Left colon (tissue), 2 donors: Measurements from ENCODE around the gene SEMA6C. TPM values are rescaled to one million over a fixed set of nuclear protein-coding genes. Genes with fewer than 3 reads are reported as not detected.

Source experiments
- total RNA-seq, 2 donors: library from RNA; stranded (reverse); fragmentation: NEBNext Ultra II Directional; extraction: Animal tissue kit (Norgen Biotek cat#: 25700); gene quantifications; one replicate each; pipeline ENCODE4 v1.2.1, GENCODE V29; 2021
- donor health status: DM: no; HTN: no; CAD: no.
- donor health status: DM: yes; HTN: yes; CAD: no.

The SEMA6C gene
- total RNA-seq, 2 donors from 2014 or later, result 2.7 to 2.8 TPM

Other genes starting within 250 kb of the SEMA6C start
- 10 to 100 TPM; 35.7 to 38.9 TPM for gene SETDB1, start 220.3 kb downstream of the SEMA6C start, total RNA-seq
- gene CERS2, start 171.8 kb downstream of the SEMA6C start, total RNA-seq, result 100 to 1,000 TPM; 179 to 205 TPM
- not detected for gene ANXA9, start 164.3 kb downstream of the SEMA6C start, total RNA-seq
- gene MINDY1, start 139.7 kb downstream of the SEMA6C start, total RNA-seq, result 10 to 100 TPM; 43.5 to 50.4 TPM
- gene PRUNE1, start 138.2 kb downstream of the SEMA6C start, total RNA-seq, result 10 to 100 TPM; 18.9 to 19.0 TPM
- under 1 TPM; 0.61 to 0.75 TPM for gene BNIPL, start 110.0 kb downstream of the SEMA6C start, total RNA-seq
- gene C1orf56, start 98.9 kb downstream of the SEMA6C start, total RNA-seq, result 1 to 10 TPM; 3.0 to 4.1 TPM
- 10 to 100 TPM; 65.5 to 74.4 TPM for gene CDC42SE1, start 87.0 kb downstream of the SEMA6C start, total RNA-seq
- gene MLLT11, start 86.2 kb downstream of the SEMA6C start, total RNA-seq, result under 1 TPM; 0.21 to 0.81 TPM
- gene GABPB2, start 75.9 kb downstream of the SEMA6C start, total RNA-seq, result 10 to 100 TPM; 14.7 to 15.8 TPM
- 1 to 10 TPM in 1 of 2 donors, under 1 TPM in 1; 0.40 to 2.8 TPM for gene TNFAIP8L2, start 10.0 kb upstream of the SEMA6C start, total RNA-seq
- gene LYSMD1, start 19.3 kb upstream of the SEMA6C start, total RNA-seq, result 1 to 10 TPM; 6.8 to 9.2 TPM
- 10 to 100 TPM; 22.6 to 26.2 TPM for gene SCNM1, start 19.5 kb upstream of the SEMA6C start, total RNA-seq
- 1 to 10 TPM; 1.2 to 1.6 TPM for gene TMOD4, start 29.4 kb upstream of the SEMA6C start, total RNA-seq
- gene VPS72, start 43.6 kb upstream of the SEMA6C start, total RNA-seq, result 10 to 100 TPM; 34.4 TPM
- gene PIP5K1A, start 51.9 kb upstream of the SEMA6C start, total RNA-seq, result 10 to 100 TPM; 36.2 to 49.3 TPM
- 100 to 1,000 TPM; 103 to 105 TPM for gene PSMD4, start 108.1 kb upstream of the SEMA6C start, total RNA-seq
- 10 to 100 TPM; 22.0 to 27.7 TPM for gene ZNF687, start 135.7 kb upstream of the SEMA6C start, total RNA-seq
- 10 to 100 TPM; 56.7 to 58.3 TPM for gene PI4KB, start 180.8 kb upstream of the SEMA6C start, total RNA-seq
- 10 to 100 TPM; 20.7 to 20.9 TPM for gene RFX5, start 200.6 kb upstream of the SEMA6C start, total RNA-seq
- gene SELENBP1, start 226.1 kb upstream of the SEMA6C start, total RNA-seq, result 1,000 to 10,000 TPM; 1,259 to 2,164 TPM